ENCODE data around the gene SERAC1.
"Not testable (repeated sequence)": the region's sequence is repeated elsewhere in the genome, so short reads cannot be mapped to it uniquely, and the experiment has no call there.

The SERAC1 gene

DNA sequence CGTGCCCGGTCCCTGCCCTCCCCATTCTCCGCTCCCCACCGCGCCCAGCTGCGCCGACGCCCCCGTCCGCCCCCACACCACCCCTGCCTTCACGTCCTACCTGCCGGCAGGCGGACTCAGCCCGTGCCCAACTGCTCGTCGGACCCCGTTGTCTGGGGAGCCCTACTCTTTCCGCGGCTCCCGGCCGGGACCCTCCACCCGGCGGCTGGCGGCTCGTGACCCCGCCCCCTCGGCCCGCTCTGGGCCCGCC, at the start of gene SERAC1:
Gene SERAC1, minus strand, starts transcription at position 223 of the 250 bp plus-strand sequence. CDS start 9,899 bp downstream, outside the sequence.
- no peak for DNase-seq (ENCODE audit: low read depth in 2 of 2)

DNA sequence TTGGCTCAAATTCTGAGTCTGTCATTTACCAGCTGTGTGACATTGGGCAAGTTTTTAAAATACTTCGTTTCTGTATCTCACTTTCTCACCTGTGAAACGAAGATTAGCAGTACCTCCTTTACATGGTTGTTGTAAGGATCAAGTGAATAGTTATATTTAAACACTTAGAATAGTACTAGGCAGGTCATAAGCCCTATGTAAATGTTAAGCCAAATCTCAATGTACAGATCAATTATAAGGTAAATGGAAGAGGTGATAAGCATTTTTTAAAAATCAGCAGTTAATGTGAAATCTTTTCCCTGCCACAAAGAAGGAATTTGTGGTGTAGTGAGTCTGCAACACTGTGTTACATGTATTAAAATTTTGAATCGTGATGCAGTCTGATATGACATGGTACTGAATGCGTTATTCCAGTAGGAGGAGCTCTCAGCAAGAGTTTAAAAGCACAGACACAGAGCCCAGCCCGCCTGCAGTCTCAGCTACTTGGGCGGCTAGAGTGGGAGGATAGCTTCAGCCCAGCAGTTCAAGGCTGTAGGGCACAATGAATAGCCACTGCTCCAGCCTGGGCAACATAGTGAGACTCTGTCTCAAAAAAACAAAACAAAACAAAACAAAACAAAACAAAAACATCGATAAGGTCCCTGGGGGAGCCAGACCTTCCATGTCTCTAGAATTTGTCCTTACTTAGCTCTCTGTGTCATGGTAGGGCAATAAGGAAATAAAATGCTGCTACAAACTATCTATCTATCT, 46.0 kb upstream of the SERAC1 start:
- peak in 1 of 2 donors; percentile 8 for DNase-seq (ENCODE audit: low read depth in 2 of 2)

DNA sequence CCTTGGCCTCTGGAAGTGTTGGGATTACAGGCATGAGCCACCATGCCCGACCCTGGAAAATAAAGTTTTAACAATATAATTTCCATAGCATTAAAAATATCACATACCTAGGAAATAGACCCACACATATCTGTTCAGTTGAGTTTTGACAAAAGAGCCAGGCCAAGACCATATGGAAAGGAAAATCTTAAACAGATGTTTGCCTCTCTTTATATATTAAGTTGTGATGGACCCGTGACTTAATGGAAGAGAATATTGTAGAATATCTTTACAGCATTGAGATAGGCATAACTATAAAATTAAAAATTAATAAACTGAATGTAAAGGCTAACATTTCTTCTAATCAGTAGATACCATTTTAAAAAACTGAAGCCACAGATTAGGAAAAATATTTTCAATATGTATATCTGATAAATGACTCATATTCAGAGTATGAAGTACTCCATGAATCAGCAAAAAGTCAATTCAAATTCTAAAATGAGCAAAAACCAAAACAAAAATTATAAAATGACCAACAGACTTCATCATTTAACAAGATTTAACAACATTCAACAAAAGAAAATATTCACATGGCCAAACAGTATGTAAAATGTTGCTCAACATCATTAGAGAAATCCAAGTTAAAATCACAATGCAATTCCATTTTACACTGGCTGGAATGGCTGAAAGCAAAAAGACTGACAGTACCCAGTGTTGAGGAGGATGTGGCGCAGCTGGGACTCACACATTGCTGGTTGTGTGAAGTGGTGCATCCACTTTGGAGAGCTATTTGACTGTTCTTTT, 43.4 kb upstream of the SERAC1 start:
- DNase-seq (ENCODE audit: low read depth in 2 of 2): no peak

DNA sequence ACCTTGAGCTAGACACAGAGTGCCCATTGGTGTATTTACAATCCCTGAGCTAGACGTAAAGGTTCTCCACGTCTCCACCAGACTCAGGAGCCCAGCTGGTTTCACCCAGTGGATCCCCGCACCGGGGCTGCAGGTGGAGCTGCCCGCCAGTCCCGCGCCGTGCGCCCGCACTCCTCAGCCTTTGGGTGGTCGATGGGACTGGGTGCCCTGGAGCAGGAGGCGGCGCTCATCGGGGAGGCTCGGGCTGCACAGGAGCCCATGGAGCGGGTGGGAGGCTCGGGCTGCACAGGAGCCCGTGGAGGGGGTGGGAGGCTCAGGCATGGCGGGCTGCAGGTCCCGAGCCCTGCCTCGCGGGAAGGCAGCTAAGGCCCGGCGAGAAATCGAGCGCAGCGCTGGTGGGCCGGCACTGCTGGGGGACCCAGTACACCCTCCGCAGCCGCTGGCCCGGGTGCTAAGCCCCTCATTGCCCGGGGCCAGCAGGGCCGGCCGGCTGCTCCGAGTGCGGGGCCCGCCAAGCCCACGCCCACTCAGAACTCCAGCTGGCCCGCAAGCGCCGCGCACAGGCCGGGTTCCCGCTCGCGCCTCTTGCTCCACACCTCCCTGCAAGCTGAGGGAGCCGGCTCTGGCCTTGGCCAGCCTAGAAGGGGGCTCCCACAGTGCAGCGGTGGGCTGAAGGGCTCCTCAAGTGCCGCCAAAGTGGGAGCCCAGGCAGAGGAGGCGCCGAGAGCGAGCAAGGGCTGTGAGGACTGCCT, 41.7 kb upstream of the SERAC1 start:
- DNase-seq (ENCODE audit: low read depth in 2 of 2): not testable (repeated sequence)

DNA sequence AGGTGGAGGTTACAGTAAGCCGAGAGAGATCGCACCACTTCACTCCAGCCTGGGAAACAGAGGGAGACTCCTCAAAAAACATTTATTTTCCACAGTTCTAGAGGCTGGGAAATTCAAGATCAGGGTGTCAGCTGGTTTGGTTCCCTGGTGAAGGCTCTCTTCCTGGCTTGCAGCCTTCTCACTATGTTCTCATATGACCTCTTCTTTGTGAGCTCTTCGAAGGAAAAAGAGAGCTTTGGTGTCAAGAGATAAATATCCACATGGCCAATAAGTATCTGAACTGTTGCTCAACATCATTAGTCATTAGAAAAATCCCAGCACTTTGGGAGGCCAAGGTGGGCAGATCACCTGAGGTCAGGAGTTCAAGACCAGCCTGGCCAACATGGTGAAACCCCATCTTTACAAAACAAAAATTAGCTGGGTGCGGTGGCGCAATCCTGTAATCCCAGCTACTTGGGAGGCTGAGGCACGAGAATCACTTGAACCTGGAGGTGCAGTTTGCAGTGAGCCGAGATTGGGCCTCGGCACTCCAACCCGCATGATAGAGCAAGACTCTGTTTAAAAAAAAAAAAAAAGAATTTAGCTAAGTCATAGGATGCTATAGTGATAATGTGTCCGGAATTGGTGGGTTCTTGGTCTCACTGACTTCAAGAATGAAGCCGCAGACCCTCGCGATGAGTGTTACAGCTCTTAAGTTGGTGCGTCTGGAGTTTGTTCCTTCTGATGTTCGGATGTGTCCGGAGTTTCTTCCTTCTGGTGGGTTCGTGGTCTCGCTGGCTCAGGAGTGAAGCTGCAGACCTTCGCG, 40.4 kb upstream of the SERAC1 start:
- DNase-seq (ENCODE audit: low read depth in 2 of 2): not testable (repeated sequence)

DNA sequence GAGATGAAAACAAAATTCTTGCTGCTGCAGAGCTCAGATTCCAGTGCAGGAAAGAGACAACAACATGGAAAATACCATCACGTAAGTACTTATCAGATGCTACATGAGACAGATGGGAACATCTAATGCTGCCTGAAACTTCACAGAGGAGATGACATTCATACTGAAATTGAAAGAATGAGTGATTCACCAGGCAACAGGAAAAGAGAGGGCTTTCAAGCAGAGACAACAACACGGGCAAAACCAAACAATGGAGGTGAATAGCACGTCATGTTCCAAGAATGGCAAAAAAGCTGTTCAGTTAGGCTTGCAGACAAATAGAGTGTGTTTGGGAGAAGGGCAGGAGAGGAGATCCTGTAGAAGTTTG, 39.3 kb upstream of the SERAC1 start:
- DNase-seq (ENCODE audit: low read depth in 2 of 2): no peak

DNA sequence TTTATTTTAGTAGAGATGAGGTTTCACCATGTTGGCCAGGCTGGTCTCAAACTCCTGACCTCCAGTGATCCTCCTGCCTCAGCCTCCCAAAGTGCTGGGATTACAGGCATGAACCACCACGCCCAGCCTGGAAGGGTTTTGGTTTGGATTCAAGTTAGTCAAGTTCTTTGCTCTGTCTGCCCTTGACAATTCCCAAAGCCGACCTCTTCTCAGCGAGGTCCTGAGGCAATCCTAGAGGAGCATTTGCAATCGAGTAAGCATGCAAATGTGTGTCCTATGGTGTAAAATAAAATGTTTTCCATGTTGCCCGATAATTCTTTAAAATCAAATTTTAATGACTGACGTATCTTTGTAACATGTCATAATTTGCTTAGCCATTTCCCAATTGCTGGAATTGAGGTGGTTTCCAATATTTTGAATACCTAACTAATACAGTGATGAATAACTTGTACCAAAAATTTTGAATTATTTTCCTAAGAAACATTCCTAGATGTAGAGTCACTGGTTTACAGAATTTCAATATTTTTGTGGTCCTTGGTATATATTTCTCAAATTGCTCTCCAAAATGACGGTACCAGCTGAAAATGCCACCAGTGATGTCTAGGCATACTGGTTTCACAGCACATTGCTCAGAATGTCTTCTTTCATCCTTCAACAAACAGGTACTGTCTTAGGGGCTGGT, 38.8 kb upstream of the SERAC1 start:
- no peak for DNase-seq (ENCODE audit: low read depth in 2 of 2)

DNA sequence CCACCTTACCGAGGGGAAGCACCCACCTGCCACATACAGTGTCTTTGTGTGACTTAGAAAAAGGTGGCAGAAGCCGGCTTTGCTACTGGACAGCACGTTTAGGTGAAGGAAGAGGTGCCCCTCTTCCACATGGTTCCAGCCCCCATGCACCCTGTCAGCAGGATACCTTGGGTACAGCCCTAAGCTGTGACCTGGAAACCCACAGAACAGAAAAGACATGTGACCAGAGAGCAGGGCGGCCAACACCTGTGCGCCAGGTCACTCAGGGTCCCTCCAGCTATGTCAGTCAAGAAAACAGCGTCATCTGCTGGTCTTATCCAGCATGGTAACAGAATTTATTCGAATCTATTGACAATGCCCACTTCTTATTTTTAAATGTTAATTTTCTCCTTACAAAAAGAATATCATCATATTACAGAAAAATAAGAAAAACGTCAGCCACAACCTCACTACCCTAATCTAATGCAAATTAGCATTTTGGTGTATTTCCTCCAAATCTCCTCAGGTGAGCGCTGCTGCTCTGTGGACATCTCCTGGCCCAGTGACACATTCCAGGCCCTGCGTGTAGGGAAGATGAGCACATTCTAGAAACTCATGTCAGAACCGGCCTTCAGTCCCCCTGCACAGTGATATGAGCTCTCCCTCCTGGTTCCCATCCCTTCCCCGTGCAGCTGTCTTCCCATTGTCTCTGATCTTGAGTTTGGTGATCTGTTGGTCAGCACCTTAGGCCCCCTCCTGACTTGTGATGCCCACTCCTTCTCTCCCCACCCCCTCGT, 37.3 kb upstream of the SERAC1 start:
- DNase-seq (ENCODE audit: low read depth in 2 of 2): no peak

DNA sequence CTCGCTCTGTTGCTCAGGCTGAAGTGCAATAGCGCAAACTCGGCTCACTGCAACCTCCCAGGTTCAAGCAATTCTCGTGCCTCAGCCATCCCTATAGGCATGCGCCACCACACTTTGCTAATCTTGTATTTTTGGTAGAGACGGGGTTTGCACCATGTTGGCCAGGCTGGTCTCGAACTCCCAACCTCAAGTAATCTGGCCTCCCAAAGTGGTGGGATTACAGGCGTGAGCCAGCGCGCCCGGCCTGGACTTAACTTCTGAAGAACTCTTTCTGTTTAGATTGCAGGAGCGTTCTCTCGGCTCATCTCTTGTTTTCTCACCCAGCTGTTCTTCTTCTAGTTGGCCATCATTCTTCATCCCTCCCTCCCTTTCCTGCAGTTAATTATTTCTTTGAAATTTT, 30.4 kb upstream of the SERAC1 start:
- no peak for DNase-seq (ENCODE audit: low read depth in 2 of 2)

DNA sequence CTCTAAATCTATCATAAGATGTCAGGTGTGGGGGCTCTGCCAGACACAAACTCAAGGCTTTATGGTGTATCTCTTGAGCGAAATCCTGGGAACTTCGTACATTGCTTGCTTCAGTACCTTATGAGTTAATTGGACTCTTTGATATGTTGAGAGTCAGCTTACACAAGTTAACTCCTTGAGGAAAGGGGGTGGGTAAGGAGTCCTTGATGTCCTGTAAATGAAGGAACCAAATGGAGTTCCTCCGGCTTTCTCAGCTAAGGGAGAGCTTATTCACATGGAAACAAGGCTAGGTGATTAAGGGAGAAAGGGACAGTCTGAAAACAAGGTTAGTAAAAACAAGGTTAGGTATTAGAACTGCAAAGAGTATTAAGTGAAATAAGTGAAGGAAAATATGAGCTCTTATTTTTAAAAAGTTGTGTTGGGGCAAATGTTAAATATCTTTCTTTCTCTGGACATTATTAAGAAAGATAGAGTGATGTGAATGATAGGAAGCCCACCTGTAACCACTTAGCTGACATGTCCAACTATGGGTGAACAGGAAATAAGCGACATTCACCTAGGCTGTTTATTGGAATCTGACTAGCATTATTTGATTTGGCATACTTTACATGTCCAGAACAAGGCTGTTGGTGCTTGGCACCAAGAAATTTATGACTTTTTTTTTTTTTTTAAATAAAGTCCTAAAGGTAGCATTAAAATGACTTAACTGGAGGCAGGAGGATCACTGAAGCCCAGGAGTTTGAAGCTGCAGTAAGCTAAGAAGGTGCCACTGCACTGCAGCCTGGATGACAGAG, 26.6 kb upstream of the SERAC1 start:
- no peak for DNase-seq (ENCODE audit: low read depth in 2 of 2)

DNA sequence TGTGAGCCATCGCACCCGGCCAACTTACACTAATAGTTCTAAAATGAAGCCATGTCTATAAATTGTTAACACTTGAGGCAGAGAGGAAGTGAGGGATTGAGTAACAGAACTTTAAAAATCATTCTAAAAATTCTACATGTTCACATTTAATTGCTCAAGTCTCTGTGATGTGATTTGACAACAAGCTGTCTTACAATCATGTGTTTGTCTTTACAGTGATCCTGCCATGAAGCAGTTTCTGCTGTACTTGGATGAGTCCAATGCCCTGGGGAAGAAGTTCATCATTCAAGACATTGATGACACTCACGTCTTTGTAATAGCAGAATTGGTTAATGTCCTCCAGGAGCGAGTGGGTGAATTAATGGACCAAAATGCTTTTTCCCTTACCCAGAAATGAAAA, 23.7 kb upstream of the SERAC1 start:
- no peak for DNase-seq (ENCODE audit: low read depth in 2 of 2)

DNA sequence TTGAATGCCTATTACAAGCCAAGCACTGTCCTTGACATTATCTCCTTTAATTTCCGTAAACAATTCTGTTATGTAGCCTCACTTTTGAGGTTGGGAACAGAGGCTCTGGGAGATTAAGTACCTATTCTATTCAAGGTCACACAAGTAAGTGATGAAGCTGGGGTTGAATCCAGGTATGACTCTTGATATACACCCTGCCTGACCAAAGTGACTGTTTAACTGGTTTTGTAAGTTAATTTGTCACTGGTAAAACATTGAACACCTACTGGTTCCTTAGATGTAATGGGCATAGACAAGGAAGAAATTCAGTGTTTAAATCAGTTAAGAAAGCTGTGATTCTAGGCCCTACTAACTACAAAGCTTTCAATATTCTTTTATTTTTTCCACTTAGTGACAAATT, 23.0 kb upstream of the SERAC1 start:
- no peak for DNase-seq (ENCODE audit: low read depth in 2 of 2)

DNA sequence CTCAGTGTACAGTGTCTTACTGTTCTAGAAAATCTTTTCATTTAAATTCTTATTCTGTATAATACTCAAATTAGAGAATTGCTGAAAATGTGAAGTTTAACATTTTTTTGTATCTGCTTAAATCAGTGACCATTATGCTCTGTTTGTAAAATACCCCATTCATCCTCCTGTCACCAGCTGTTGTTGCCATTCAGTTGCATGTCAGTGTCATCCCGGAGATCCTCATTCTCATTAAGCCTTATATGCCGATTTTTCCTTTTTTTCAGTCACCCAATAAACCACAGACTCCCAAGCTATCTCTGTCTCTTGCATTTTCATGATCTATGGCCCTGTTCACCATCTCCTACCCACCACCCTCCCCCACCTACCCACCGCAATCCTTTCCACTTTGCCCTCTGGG, 20.5 kb upstream of the SERAC1 start:
- no peak for DNase-seq (ENCODE audit: low read depth in 2 of 2)

DNA sequence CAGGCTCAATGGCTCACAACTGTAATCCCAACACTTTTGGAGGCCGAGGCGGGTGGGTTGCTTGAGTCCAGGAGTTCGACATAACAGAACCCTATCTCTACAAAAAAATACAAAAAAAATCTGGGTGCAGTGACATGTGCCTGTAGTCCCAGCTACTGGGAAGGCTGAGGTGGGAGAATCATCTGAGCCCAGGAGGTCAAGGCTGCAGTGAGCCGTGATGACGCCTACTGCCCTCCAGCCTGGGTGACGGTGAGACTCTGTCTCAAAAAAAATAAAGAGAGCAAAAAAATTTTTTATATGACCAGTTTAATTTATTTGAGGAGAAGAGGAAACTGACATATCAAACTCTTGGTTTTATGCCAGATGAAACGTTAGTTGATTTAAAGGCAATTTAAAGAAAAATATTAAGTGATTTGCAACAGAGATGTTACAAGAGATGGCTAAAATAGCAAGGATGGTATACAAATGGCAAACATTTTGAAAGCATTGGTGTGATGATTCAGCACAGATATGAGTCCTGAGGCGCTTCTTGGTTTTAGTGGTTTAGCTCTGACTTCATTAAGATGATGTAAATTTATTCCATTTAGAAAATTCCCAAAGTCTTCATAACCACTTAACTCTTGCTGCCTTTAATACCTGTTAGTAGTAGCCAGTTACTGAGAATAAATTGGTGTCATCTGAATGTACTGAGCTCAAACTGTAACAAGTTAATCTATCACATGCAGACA, 17.8 kb upstream of the SERAC1 start:
- no peak for DNase-seq (ENCODE audit: low read depth in 2 of 2)

DNA sequence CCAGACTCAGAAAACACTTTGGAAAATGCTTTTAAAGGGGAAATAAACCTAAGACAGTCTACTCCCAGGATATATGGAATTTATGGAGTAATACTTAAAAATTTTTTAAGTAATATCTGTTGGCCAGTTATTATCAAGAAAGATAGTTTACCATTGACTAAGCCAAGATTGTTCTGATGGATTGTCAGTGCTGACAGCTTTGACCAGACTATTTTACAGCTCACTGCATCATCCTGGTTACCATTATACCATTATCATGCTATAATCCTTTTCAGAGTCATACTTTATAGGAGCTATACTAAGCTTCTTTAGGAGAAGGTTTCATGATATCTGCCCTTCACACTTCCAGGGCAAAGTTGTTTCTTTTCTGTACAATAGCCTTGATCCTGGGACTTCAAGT, 16.5 kb upstream of the SERAC1 start:
- DNase-seq (ENCODE audit: low read depth in 2 of 2): no peak

DNA sequence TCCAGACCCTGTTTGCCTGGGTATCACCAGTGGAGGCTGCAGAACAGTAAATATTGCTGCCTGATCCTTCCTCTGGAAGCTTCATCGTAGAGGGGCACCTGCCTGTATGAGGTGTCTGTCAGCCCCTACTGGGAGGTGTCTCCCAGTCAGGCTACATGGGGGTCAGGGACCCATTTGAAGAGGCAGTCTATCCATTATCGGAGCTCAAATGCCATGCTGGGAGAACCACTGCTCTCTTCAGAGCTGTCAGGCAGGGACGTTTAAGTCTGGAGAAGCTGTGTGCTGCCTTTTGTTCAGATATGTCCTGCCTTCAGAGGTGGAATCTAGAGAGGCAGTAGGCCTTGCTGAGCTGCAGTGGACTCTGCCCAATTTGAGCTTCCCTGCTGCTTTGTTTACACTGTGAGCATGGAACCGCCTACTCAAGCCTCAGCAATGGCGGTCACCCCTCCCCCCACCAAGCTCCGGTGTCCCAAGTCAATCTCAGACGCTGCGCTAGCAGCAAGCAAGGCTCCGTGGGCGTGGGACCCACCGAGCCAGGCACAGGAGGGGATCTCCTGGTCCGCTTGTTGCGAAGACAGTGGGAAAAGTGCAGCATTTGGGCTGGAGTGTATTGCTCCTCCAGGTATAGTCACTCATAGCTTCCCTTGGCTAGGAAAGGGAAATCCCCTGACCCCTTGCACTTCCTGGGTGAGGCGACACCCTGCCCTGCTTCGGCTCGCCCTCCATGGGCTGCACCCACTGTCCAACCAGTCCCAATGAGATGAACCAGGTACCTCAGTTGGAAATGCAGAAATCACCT, 15.3 kb upstream of the SERAC1 start:
- DNase-seq (ENCODE audit: low read depth in 2 of 2): not testable (repeated sequence)

DNA sequence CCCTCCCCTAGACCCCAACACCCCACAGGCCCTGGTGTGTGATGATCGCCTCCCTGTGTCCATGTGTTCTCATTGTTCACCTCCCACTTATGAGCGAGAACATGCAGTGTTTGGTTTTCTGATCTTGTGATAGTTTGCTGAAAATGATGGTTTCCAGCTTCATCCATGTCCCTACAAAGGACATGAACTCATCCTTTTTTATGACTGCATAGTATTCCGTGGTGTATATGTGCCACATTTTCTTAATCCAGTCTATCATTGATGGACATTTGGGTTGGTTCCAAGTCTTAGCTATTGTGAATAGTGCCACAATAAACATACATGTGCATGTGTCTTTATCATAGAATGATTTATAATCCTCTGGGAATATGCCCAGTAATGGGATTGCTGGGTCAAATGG, 9.7 kb upstream of the SERAC1 start:
- DNase-seq (ENCODE audit: low read depth in 2 of 2): not testable (repeated sequence)

DNA sequence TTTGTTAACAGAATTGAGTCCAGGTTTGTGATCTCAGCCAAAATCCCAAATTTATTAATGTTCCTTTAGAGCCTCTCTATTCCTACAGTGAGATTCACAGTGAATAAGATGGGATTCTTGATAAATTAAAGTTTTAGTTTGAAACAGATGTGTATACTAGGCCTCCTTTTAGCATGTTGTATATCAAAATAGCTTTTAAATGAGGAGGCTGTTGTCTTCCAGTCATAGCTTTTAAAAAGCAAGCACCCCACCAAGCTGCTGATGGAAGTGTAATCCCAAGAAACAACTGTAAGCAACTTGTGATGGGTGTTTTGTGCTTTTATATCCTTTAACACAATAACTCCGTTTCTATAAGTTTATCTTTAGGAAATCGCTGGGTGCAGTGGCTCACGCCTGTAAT, 7.0 kb upstream of the SERAC1 start:
- no peak for DNase-seq (ENCODE audit: low read depth in 2 of 2)
